Small intestine (tissue), 7 donors: ENCODE data around the gene DAPK1. TPM values are rescaled to one million over a fixed set of nuclear protein-coding genes. Genes with fewer than 3 reads are reported as not detected.

Source experiments
- DNase-seq, 2 donors: peaks; one replicate each; pipeline versions ENCODE4 v3.0.0 to v3.0.0-alpha.2; 2013
- FAIRE-seq: peaks from 2 replicates; lab custom pipeline; 2012; peaks lifted over from hg19 to GRCh38; lab: Jason Lieb, UNC
- H3K27ac ChIP-seq, 3 donors: one replicate each; pipeline ENCODE4 v1.5.1; 2013; ENCODE audit warnings: low read length in 2 of 3, mild to moderate bottlenecking in 2 of 3, control low read depth in 1 of 3, inconsistent platforms in 1 of 3, low read depth in 1 of 3, moderate library complexity in 1 of 3
- H3K27me3 ChIP-seq, 3 donors: one replicate each; pipeline ENCODE4 v1.6.1; 2013; ENCODE audit warnings: low read length in 3 of 3, inconsistent platforms in 1 of 3; ENCODE audit not compliant: control insufficient read depth in 3 of 3, insufficient read depth in 3 of 3
- H3K36me3 ChIP-seq, 3 donors: one replicate each; pipeline ENCODE4 v1.6.1; 2013; ENCODE audit warnings: low read length in 3 of 3, inconsistent platforms in 1 of 3, low read depth in 1 of 3, mild to moderate bottlenecking in 1 of 3, moderate library complexity in 1 of 3; ENCODE audit not compliant: control insufficient read depth in 3 of 3, insufficient read depth in 2 of 3
- H3K4me1 ChIP-seq, 3 donors: one replicate each; pipeline ENCODE4 v1.6.1; 2013; ENCODE audit warnings: low read length in 2 of 3, inconsistent platforms in 1 of 3, low read depth in 1 of 3, mild to moderate bottlenecking in 1 of 3, moderate library complexity in 1 of 3; ENCODE audit not compliant: control insufficient read depth in 3 of 3, insufficient read depth in 2 of 3
- H3K4me3 ChIP-seq, 3 donors: one replicate each; pipeline ENCODE4 v1.5.1; 2013; ENCODE audit warnings: low read length in 3 of 3, control low read depth in 1 of 3, inconsistent platforms in 1 of 3, low read depth in 1 of 3, mild to moderate bottlenecking in 1 of 3, moderate library complexity in 1 of 3
- H3K9me3 ChIP-seq, 2 donors: one replicate each; pipeline ENCODE4 v1.6.1; 2013; ENCODE audit warnings: low read depth in 1 of 2, low read length in 1 of 2; ENCODE audit not compliant: control insufficient read depth in 2 of 2, insufficient read depth in 1 of 2
- WGBS, 3 donors: extraction: QIAGEN DNeasy Blood & Tissue Kit; methylation state at CpG; one replicate each; pipeline ENCODE4 v1.1.7; 2013; 5-methylcytosine and 5-hydroxymethylcytosine counted together
- polyA plus RNA-seq, 4 donors: library from polyadenylated mRNA; stranded (reverse) in 3 of 4; unstranded in 1 of 4; fragments of 200-250 nt in 3 of 4; fragments of 120-200 nt in 1 of 4; gene quantifications; one replicate each; pipeline versions ENCODE4 v1.2.1 to v1.2.3, GENCODE V29; 2013
- donor health status: healthy with polysubstance abuse.
- donor health status: control.
- donor health status: control.
- donor health status: Bipolar disorder and iron deficiency.
- donor health status: healthy.

The DAPK1 gene
- polyA plus RNA-seq, 4 donors, result 6.8 to 21.7 (median 9.6) TPM

DNA sequence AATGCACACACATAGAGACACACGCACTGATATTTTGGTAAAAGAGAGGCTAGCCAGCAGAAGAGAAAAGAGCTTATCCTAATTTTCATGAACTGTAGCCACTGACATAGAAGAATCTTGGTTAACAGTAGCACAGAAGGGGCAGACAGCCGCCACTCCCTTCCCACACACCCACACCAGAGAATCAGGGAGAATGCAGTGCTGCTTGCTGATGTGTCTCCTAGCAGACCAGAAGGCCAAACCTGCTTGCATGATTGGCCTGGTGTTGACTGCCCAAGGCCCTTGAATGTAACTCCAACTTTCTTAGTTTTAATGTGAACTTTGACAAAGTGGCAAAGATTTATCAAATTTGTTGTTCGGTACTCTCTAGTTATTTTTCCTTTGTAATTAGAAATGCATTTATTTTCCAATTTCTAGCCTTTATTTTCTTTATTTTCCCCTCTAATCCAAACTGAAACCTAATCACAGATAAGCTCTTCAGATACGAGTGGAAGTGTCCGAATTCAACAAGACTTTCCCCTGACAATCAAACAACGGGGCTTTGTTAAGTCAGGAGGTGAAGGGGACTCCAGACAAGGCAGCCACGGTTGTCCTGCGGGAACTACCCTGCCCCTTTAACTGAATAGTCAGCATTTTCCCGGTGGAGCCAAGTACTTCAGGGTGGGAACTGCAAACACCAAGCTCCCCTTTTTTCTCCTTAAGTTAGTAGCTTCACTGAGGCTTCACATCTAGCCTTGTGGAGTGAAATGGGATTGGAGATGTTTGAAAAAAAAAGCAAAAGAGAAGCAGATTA is 146.3 kb downstream of the DAPK1 start:
- Histone ChIP-seq H3K27me3 (no peaks in the 10 kb centered on the region), H3K27ac (no peak overlapping the region), H3K4me3 (no peak overlapping the region), H3K4me1 (no peaks in the 10 kb centered on the region), H3K36me3 (peaks cover 0 to 8% (median 3%) of the 10 kb centered on the region in 3 donors), H3K9me3 (no peaks in the 10 kb centered on the region)
- no peak for DNase-seq
- no peak for FAIRE-seq
- WGBS, 3 donors, result 80 to 85% (median 81%) methylated on average over 9 of the region's 9 CpGs

DNA sequence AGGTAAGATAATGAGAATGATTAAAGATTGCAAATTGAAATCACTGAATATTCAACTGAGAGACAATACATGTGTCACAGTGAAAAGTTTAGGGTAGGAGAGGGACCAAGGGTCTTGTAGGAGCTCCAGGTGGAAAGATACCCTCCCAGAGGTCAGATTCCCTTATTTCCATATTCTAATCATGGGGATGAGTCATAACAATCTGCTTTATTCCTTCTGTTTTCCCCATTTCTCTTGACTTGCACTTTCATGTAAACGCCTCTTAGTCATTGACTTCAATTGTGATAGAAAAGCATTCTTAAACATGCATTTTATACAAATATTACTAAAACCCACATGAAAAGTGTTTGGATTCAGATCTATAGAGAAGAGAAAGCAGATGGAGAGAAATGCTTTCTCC is 147.0 kb downstream of the DAPK1 start:
- Histone ChIP-seq H3K27me3 (no peaks in the 10 kb centered on the region), H3K4me3 (no peak overlapping the region), H3K36me3 (peaks cover 0 to 8% (median 3%) of the 10 kb centered on the region in 3 donors), H3K9me3 (no peaks in the 10 kb centered on the region), H3K4me1 (no peaks in the 10 kb centered on the region), H3K27ac (no peak overlapping the region)
- WGBS, 3 donors, result 79 to 88% (median 82%) methylated on average over 1 of the region's 1 CpG
- FAIRE-seq (no peak), DNase-seq (no peak)

DNA sequence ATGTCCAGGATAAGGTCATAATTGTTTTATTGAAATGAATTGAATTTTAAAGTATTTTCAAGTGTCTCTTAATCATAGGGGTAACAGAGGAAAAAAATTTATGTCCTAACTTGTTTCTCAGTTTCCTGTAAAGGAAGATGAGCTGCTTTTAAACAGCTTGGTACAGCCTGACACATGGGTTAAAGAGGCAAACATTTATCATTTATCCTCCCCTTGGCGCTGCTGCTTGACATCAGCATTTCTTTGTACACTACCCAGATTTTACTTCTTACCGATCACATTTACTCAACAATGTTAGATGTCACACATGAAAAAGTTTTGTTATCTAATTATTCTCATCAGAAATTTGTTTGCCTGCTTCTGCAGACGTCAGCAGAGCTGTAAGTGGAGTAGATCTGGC is 148.9 kb downstream of the DAPK1 start:
- Histone ChIP-seq H3K27ac (no peak overlapping the region), H3K4me3 (no peak overlapping the region), H3K36me3 (peaks cover 0 to 13% (median 2%) of the 10 kb centered on the region in 3 donors), H3K4me1 (no peaks in the 10 kb centered on the region), H3K9me3 (no peaks in the 10 kb centered on the region), H3K27me3 (no peaks in the 10 kb centered on the region)
- FAIRE-seq (no peak), DNase-seq (no peak)
- 80 to 92% (median 83%) methylated on average over 3 of the region's 3 CpGs for WGBS, 3 donors

DNA sequence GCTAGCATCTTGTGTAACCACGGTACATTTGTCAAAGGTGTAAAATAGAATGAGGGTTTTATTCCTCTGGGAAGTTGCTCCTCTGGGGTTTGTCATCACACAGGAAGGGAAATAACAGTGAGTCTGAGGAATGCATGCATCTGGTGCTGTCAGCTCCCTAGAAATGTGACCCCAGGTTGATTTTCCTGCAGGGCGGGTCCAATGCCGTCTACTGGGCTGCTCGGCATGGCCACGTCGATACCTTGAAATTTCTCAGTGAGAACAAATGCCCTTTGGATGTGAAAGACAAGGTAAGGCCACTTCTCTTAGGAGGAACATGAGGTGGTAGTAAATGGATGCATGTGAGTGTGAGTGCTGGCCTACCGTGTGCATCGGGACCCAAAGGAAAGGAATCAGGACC is 149.4 kb downstream of the DAPK1 start:
- no peaks in the 10 kb centered on the region for H3K27me3 ChIP-seq
- H3K9me3 ChIP-seq, result no peaks in the 10 kb centered on the region
- H3K4me3 ChIP-seq, result no peak overlapping the region
- H3K36me3 ChIP-seq, result peaks cover 0 to 14% (median 2%) of the 10 kb centered on the region in 3 donors
- DNase-seq (no peak), FAIRE-seq (no peak)
- H3K27ac ChIP-seq, result no peak overlapping the region
- H3K4me1 ChIP-seq, result no peaks in the 10 kb centered on the region
- 84 to 94% (median 91%) methylated on average over 8 of the region's 8 CpGs for WGBS, 3 donors

DNA sequence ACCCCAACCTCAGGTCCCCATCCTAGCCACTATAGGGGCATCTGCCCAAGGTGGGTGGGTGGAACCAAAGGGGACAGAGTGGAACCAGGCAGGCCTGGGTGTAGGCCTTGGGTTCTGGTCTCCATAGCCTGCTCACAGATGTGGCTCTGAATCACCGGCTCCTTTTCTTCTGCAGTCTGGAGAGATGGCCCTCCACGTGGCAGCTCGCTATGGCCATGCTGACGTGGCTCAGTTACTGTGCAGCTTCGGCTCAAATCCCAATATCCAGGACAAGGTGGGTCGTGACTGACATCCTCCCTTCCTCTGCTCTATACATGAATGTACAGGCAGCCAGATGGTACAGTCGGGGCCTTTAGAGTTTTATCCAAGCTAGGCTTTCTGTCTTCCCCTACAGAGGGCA is 150.9 kb downstream of the DAPK1 start:
- Histone ChIP-seq H3K4me1 (no peaks in the 10 kb centered on the region), H3K4me3 (no peak overlapping the region), H3K9me3 (no peaks in the 10 kb centered on the region), H3K27ac (no peak overlapping the region), H3K36me3 (peaks cover 0 to 14% (median 2%) of the 10 kb centered on the region in 3 donors), H3K27me3 (no peaks in the 10 kb centered on the region)
- WGBS, 3 donors, result 91 to 94% (median 92%) methylated on average over 7 of the region's 7 CpGs
- DNase-seq (no peak), FAIRE-seq (no peak)

DNA sequence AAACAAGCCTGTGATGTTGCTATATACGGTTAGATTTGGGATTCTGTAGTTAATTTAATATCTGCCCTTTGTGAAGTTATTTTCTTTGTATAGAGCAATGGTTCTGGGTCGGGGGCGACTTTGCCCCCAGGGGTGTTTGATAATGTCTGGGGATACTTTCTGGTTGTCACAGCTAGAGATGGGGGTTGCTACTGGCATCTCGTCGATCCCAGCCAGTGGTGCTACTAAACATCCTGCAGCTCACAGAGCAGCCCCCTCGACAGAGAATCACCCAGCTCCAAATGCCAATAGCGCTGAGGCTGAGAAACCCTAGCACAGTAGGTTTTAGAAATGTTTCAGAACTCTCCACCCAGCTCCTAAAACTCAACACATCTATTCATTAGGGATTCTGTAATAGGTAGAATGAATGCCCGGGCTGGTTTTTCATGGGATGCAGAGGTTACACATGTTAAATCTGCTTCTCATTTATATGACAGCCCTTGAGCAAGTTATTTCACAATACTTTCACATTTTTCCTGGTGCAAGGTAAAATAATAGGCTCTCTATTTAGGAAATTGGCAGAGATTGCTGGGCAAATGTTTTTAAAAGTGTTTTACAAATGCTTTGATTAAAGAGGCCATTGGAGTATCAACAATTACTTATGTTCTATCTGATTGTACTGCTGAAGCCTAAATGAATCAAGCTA is 153.1 kb downstream of the DAPK1 start:
- FAIRE-seq (no peak), DNase-seq (no peak)
- H3K27ac ChIP-seq, result no peak overlapping the region
- peaks cover 0 to 14% (median 2%) of the 10 kb centered on the region in 3 donors for H3K36me3 ChIP-seq
- H3K4me1 ChIP-seq, result no peaks in the 10 kb centered on the region
- no peaks in the 10 kb centered on the region for H3K27me3 ChIP-seq
- WGBS, 3 donors, result 89 to 93% (median 90%) methylated on average over 8 of the region's 8 CpGs
- H3K9me3 ChIP-seq, result no peaks in the 10 kb centered on the region
- no peak overlapping the region for H3K4me3 ChIP-seq

DNA sequence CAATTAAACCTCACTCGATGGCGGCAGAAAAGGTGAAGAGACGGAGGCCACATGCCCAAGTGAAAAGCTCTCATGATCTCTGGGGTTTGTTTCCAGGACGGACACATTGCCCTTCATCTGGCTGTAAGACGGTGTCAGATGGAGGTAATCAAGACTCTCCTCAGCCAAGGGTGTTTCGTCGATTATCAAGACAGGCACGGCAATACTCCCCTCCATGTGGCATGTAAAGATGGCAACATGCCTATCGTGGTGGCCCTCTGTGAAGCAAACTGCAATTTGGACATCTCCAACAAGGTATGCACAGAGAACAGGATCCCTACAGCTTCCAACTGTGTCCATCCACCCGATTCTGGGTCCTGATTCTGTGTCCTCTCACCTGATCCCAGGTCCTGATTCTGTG is 153.8 kb downstream of the DAPK1 start:
- DNase-seq (no peak), FAIRE-seq (no peak)
- Histone ChIP-seq H3K9me3 (no peaks in the 10 kb centered on the region), H3K4me1 (no peaks in the 10 kb centered on the region), H3K4me3 (no peak overlapping the region), H3K27me3 (no peaks in the 10 kb centered on the region), H3K36me3 (peaks cover 0 to 14% (median 2%) of the 10 kb centered on the region in 3 donors), H3K27ac (no peak overlapping the region)
- WGBS, 3 donors, result 90 to 95% (median 95%) methylated on average over 10 of the region's 10 CpGs

DNA sequence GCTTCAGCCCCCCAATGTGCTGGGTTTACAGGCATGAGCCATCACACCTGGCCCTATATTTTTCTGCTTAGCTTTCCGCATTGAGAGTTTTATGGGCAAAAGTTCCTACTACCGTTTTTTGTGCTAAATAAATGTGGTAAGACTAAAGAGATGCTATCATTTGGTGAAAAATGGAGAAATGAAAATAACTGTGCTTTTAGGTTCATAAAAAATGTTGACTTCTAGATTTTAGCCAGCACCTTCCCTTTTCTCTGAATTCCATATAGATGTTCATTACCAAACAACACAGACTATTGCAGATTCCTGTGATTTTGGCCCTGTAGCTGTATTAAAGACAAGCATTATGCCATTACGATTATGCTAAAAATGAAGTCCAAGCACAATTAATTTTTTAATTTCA is 156.3 kb downstream of the DAPK1 start:
- H3K27me3 ChIP-seq, result no peaks in the 10 kb centered on the region
- no peaks in the 10 kb centered on the region for H3K9me3 ChIP-seq
- no peak overlapping the region for H3K27ac ChIP-seq
- WGBS, 3 donors, result 78 to 93% (median 91%) methylated on average over 3 of the region's 3 CpGs
- peaks cover 0 to 19% (median 2%) of the 10 kb centered on the region in 3 donors for H3K36me3 ChIP-seq
- no peak for FAIRE-seq
- no peak overlapping the region for H3K4me3 ChIP-seq
- no peak for DNase-seq
- no peaks in the 10 kb centered on the region for H3K4me1 ChIP-seq
